ENCODE results near the gene KLK4. TPM values are rescaled to one million over a fixed set of nuclear protein-coding genes. Genes with fewer than 3 reads are reported as not detected.

The KLK4 gene
- total RNA-seq, 4 donors from 2014 or later, result 1.1 to 3.1 (median 1.9) TPM; not detected in 1

DNA sequence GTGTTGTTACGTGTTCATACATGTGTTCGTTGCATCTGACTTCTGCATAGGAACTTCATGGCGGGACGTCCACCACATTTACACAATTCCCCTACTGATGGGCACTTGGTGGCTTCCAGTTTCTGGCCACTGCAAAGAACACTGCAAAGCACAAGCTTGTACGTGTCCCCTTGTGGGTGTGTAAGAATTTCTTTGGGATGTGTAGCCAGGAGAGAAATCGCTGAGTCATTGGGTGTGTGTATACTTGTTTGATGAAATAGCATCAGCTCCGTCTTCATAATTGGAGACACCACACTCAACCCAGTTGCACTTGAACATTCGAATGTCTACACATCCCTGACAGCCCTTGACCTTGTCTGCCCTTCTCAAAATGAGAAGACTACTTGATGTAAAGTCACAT is 22.4 kb upstream of the KLK4 start:
- Histone ChIP-seq H3K9me3 (no peaks in the 10 kb centered on the region), H3K4me1 (peaks cover 0 to 3% of the 10 kb centered on the region in 2 donors), H3K27me3 (no peaks in the 10 kb centered on the region), H3K36me3 (no peaks in the 10 kb centered on the region), H3K27ac (no peak overlapping the region), H3K4me3 (replicated peaks in 1 of 3) (no peak overlapping the region)
- intact Hi-C loops (cut with DNase I), result no loop called here
- no peak for DNase-seq
- no peak for TF ChIP-seq POLR2A (IDR thresholded peaks at IDR 0.05)
- TF ChIP-seq, protein P1, sequence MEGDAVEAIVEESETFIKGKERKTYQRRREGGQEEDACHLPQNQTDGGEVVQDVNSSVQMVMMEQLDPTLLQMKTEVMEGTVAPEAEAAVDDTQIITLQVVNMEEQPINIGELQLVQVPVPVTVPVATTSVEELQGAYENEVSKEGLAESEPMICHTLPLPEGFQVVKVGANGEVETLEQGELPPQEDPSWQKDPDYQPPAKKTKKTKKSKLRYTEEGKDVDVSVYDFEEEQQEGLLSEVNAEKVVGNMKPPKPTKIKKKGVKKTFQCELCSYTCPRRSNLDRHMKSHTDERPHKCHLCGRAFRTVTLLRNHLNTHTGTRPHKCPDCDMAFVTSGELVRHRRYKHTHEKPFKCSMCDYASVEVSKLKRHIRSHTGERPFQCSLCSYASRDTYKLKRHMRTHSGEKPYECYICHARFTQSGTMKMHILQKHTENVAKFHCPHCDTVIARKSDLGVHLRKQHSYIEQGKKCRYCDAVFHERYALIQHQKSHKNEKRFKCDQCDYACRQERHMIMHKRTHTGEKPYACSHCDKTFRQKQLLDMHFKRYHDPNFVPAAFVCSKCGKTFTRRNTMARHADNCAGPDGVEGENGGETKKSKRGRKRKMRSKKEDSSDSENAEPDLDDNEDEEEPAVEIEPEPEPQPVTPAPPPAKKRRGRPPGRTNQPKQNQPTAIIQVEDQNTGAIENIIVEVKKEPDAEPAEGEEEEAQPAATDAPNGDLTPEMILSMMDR (IDR thresholded peaks at IDR 0.05), result no peak
- 63 to 68% methylated on average over 8 of the region's 8 CpGs for WGBS, 2 donors

DNA sequence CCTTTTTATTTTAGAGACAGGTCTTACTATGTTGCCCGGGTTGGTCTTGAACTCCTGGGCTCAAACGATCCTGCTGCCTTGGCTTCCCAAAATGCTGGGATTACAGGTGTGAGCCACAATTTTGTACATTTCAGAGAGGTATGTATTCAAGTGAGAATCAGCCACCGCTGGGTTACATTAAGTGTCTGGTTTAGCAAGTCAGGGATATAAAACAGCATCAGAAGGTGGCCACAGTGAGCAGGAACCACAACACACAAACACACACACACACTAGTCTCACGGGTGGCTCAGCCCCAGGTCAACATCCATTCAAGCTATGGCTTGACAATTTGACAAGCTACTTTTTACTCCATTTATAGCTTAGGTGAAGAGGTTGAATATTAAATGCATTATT is 21.5 kb upstream of the KLK4 start:
- intact Hi-C loops (cut with DNase I), result no loop called here
- no peak for DNase-seq
- H3K36me3 ChIP-seq, result no peaks in the 10 kb centered on the region
- WGBS, 2 donors, result 70 to 75% methylated on average over 4 of the region's 4 CpGs
- no peaks in the 10 kb centered on the region for H3K9me3 ChIP-seq
- no peaks in the 10 kb centered on the region for H3K27me3 ChIP-seq
- TF ChIP-seq POLR2A (IDR thresholded peaks at IDR 0.05), result no peak
- TF ChIP-seq, protein P1 (IDR thresholded peaks at IDR 0.05), result no peak
- peaks cover 0 to 3% of the 10 kb centered on the region in 2 donors for H3K4me1 ChIP-seq
- H3K27ac ChIP-seq, result no peak overlapping the region
- no peak overlapping the region for H3K4me3 ChIP-seq (replicated peaks in 1 of 3)

DNA sequence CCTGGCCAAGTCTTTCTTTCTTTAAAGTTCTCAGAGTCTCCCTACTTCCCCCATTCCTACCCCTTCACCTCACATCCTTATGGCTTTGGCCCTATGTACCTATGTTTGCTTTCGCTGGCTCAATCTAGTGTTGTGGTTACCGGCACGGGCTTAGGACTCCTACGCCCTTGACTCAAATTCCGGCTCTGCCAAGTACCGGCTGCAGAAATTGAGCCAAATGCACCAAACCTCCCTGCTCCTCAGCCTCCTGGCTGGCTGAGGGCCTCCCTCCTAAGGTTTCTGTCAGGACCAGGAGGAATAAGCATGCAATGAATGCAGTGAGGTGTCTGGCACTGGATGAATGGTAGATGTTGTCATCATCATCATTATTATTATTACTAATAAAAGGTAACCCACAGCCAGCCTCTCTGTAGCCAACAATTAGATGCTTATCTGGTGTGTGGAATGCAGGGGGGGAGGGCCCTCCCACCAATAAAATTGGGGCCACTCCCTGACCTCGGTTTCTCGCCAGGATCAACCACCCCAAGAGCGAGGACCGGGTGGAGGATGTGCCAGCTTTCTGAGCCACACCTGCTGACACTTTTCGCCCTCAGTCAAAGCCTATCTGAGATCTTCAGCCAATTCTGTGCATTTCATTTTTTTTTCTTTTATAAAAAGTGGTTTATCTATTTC is 21.0 kb upstream of the KLK4 start:
- TF ChIP-seq, protein P1 (IDR thresholded peaks at IDR 0.05), result no peak
- TF ChIP-seq POLR2A (IDR thresholded peaks at IDR 0.05), result no peak
- no peaks in the 10 kb centered on the region for H3K27me3 ChIP-seq
- H3K4me3 ChIP-seq (replicated peaks in 1 of 3), result no peak overlapping the region
- H3K36me3 ChIP-seq, result no peaks in the 10 kb centered on the region
- peaks cover 0 to 3% of the 10 kb centered on the region in 2 donors for H3K4me1 ChIP-seq
- 78 to 84% methylated on average over 11 of the region's 11 CpGs for WGBS, 2 donors
- H3K27ac ChIP-seq, result no peak overlapping the region
- H3K9me3 ChIP-seq, result no peaks in the 10 kb centered on the region
- intact Hi-C loops (cut with DNase I), result no loop called here
- no peak for DNase-seq

DNA sequence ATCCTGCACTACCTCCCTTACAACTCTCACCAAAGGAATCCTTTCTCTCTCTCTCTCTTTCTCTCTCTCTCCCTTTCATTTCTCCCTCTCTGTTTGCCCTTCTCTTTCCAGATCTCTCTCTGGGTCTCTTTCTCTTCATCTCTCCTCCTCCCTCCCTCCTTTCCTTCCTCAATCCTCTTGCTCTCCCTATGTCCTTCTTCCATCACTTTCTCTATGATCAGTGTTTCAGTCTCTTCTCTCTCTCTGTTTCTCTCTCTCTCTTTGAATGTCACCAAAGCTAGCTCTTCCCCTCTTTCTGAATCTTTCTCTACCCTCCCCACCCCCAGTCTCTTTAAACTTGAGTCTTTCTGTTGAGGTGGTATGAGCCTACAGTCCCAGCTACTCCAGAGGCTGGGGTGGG is 19.8 kb upstream of the KLK4 start:
- peaks cover 0 to 3% of the 10 kb centered on the region in 2 donors for H3K4me1 ChIP-seq
- no peak for TF ChIP-seq POLR2A (IDR thresholded peaks at IDR 0.05)
- TF ChIP-seq, protein P1 (IDR thresholded peaks at IDR 0.05), result no peak
- H3K27ac ChIP-seq, result no peak overlapping the region
- no peaks in the 10 kb centered on the region for H3K36me3 ChIP-seq
- H3K27me3 ChIP-seq, result no peaks in the 10 kb centered on the region
- no peak for DNase-seq
- no peak overlapping the region for H3K4me3 ChIP-seq (replicated peaks in 1 of 3)
- intact Hi-C loops (cut with DNase I), result no loop called here
- H3K9me3 ChIP-seq, result no peaks in the 10 kb centered on the region

DNA sequence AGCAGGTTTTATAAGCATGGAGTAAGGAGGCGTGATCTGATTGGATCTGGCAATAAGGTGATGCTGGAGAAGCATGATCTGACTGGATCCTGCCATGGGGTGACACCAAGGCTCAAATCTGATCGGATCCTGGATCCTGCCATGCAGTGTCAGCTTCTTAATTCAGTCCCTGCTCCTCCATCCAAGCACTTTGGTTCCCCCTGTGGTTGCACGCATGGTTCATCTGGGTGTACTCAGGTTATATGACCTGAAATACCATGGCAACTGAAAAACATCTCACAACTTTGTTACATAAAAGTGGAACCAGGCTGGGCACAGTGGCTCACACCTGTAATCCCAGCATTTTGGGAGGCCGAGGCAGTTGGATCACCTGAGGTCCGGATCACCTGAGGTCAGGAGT is 17.6 kb upstream of the KLK4 start:
- TF ChIP-seq POLR2A (IDR thresholded peaks at IDR 0.05), result no peak
- TF ChIP-seq, protein P1 (IDR thresholded peaks at IDR 0.05), result no peak
- H3K36me3 ChIP-seq, result no peaks in the 10 kb centered on the region
- no peak overlapping the region for H3K4me3 ChIP-seq (replicated peaks in 1 of 3)
- intact Hi-C loops (cut with DNase I), result no loop called here
- no peaks in the 10 kb centered on the region for H3K27me3 ChIP-seq
- H3K9me3 ChIP-seq, result no peaks in the 10 kb centered on the region
- WGBS, 2 donors, result 72 to 81% methylated on average over 5 of the region's 5 CpGs
- H3K27ac ChIP-seq, result no peak overlapping the region
- no peak for DNase-seq
- peaks cover 0 to 3% of the 10 kb centered on the region in 2 donors for H3K4me1 ChIP-seq

All from thyroid gland (tissue), 4 donors.